ENCODE measurements around the gene ENPP3. TPM values are rescaled to one million over a fixed set of nuclear protein-coding genes. Genes with fewer than 3 reads are reported as not detected.
"Not testable (repeated sequence)": the region's sequence is repeated elsewhere in the genome, so short reads cannot be mapped to it uniquely, and the experiment has no call there.

The ENPP3 gene
- total RNA-seq, 3 donors from 2014 or later: 0.98 to 1.8 (median 1.8) TPM

DNA sequence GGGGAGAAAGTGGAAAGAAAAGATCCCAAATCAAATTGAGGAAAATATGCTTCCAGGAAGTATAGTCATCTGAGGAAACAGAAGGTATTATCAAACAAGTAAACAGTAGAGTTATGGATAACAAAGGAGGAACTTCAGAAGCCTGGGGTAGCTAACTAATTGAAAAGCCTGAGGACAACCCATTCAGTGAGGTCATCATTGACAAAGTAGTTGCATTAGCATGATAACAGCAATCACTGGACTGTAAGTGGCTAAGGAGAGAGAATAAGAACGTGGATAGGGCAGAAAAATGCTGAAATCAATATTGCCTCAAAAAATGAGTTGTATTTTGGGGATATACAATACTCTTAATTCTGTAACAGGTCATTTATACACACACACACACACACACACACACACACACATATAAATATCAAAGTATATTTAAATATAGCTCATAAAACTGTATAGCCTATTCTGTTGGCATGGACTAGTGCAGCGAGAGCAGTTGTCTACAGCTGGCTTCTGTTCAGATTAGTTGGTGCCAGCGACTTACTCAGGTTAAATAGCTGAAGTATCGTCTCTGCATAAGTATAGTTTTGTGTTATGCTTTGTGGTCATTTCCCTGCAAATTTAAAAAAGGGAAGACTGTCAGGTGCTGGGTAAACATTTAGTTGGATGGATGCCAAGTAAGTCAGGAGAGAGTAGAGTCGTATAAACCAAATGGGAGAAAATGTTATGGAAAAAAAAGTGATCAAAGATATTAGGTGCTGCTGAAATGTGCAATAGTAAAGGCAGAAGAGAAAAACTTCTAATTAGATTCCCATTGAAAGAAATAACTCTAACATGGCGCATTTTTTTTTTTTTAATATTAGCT, 107.6 kb downstream of the ENPP3 start:
- no peak for DNase-seq (ENCODE audit: low spot score in 2 of 2)
- Histone ChIP-seq H3K4me3 (no peak overlapping the region), H3K9me3 (no peaks in the 10 kb centered on the region), H3K27me3 (no peaks in the 10 kb centered on the region), H3K4me1 (no peaks in the 10 kb centered on the region), H3K27ac (no peak overlapping the region), H3K36me3 (no peaks in the 10 kb centered on the region)
- TF ChIP-seq POLR2A (IDR thresholded peaks at IDR 0.05) (no peak), CTCF (IDR thresholded peaks at IDR 0.05) (no peak), POLR2AphosphoS5 (IDR thresholded peaks at IDR 0.05) (no peak)
- intact Hi-C loops (cut with DNase I; ENCODE audit: low total_unique reads): loop anchor here (5.0 kb wide), 1 partner anchor 38 kb away; no protein-coding TSS in a partner anchor

- no peaks in the 10 kb centered on the region for H3K4me1 ChIP-seq
- intact Hi-C loops (cut with DNase I; ENCODE audit: low total_unique reads): loop anchor here (5.0 kb wide), 1 partner anchor 37 kb away; no protein-coding TSS in a partner anchor
- TF ChIP-seq POLR2AphosphoS5 (IDR thresholded peaks at IDR 0.05): no peak
- TF ChIP-seq CTCF (IDR thresholded peaks at IDR 0.05): no peak
- no peak for TF ChIP-seq POLR2A (IDR thresholded peaks at IDR 0.05)
- no peak for DNase-seq (ENCODE audit: low spot score in 2 of 2)
- H3K4me3 ChIP-seq: no peak overlapping the region
- no peaks in the 10 kb centered on the region for H3K36me3 ChIP-seq
- no peak overlapping the region for H3K27ac ChIP-seq
- H3K27me3 ChIP-seq: no peaks in the 10 kb centered on the region
- H3K9me3 ChIP-seq: no peaks in the 10 kb centered on the region
Measured at GRCh38 chr6:131745476-131745875, 108.4 kb downstream of the ENPP3 start.

GRCh38 chr6:131747821-131748353, 110.8 kb downstream of the ENPP3 start:
- no peaks in the 10 kb centered on the region for H3K4me1 ChIP-seq
- no peak overlapping the region for H3K4me3 ChIP-seq
- H3K36me3 ChIP-seq: no peaks in the 10 kb centered on the region
- no peaks in the 10 kb centered on the region for H3K27me3 ChIP-seq
- no peak for TF ChIP-seq POLR2A (IDR thresholded peaks at IDR 0.05)
- no peak for TF ChIP-seq CTCF (IDR thresholded peaks at IDR 0.05)
- TF ChIP-seq POLR2AphosphoS5 (IDR thresholded peaks at IDR 0.05): no peak
- intact Hi-C loops (cut with DNase I; ENCODE audit: low total_unique reads): loop anchor here (5.0 kb wide), 1 partner anchor 34 kb away; no protein-coding TSS in a partner anchor
- H3K27ac ChIP-seq: no peak overlapping the region
- DNase-seq (ENCODE audit: low spot score in 2 of 2): no peak
- no peaks in the 10 kb centered on the region for H3K9me3 ChIP-seq

- TF ChIP-seq POLR2AphosphoS5 (IDR thresholded peaks at IDR 0.05): no peak
- no peak for TF ChIP-seq CTCF (IDR thresholded peaks at IDR 0.05)
- H3K9me3 ChIP-seq: no peaks in the 10 kb centered on the region
- no peaks in the 10 kb centered on the region for H3K4me1 ChIP-seq
- no peak for DNase-seq (ENCODE audit: low spot score in 2 of 2)
- H3K27ac ChIP-seq: no peak overlapping the region
- intact Hi-C loops (cut with DNase I; ENCODE audit: low total_unique reads): loop anchor here (5.0 kb wide), 1 partner anchor 33 kb away; no protein-coding TSS in a partner anchor
- no peak overlapping the region for H3K4me3 ChIP-seq
- no peaks in the 10 kb centered on the region for H3K36me3 ChIP-seq
- H3K27me3 ChIP-seq: no peaks in the 10 kb centered on the region
Measured at GRCh38 chr6:131749023-131749422, 111.9 kb downstream of the ENPP3 start.

DNA sequence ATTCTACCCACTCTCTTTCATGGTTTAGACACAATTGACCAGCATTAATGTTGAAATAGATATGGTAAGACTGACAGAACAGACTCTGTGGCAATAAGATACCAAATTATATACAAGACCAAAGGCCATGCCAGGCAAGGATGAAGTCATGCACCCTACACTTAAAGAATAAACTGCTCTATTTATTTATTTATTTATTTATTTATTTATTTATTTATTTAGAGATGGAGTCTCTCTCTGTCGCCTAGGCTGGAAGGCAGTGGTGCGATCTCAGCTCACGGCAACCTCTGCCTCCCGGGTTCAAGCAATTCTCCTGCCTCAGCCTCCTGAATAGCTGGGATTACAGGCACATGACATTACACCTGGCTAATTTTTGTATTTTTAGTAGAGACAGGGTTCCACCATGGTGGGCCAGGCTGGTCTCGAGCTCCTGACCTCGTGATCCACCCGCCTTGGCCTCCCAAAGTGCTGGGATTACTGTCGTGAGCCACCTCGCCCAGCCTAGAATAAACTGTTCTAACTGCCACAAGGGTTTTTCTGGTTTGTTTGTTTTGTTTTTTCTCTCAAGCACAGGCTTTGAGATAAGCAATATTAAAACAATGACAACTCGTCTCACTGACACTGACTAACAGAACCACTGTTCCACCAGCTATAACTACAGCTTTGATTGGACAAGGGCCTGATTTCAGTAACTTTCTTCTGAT, 114.1 kb downstream of the ENPP3 start:
- H3K4me1 ChIP-seq; DNase-seq (ENCODE audit: low spot score in 2 of 2); H3K9me3 ChIP-seq; H3K4me3 ChIP-seq; intact Hi-C loops (cut with DNase I; ENCODE audit: low total_unique reads); H3K27me3 ChIP-seq; H3K27ac ChIP-seq; H3K36me3 ChIP-seq: not testable (repeated sequence)
